AG04450 (cell line): ENCODE results near the gene CAMSAP2. TPM values are rescaled to one million over a fixed set of nuclear protein-coding genes. Genes with fewer than 3 reads are reported as not detected.

ENCODE experiments used
- CTCF ChIA-PET: fragments of 300-600, 350-600 bp; formaldehyde crosslinking; extraction: SDS; loops from one replicate; lab custom pipeline; 2022; ENCODE audit warnings: antibody characterized with exemption, inconsistent platforms; lab: Charles Lee
- POLR2A ChIA-PET: fragments of 350-600 bp; formaldehyde crosslinking; extraction: SDS; loops from one replicate; lab custom pipeline; 2021; ENCODE audit warnings: antibody characterized with exemption, inconsistent platforms; lab: Yijun Ruan, JAX
- DNase-seq: peaks from one replicate; pipeline ENCODE4 v3.0.0-alpha.2; 2011; ENCODE audit warnings: low read depth, low spot score
- H3K27ac ChIP-seq: one replicate; pipeline ENCODE4 v1.5.1; 2012; ENCODE audit warnings: low read depth, low read length, control low read depth
- H3K27me3 ChIP-seq: one replicate; pipeline ENCODE4 v1.6.0; 2012; ENCODE audit warnings: low read length; ENCODE audit not compliant: control insufficient read depth, insufficient read depth
- H3K4me3 ChIP-seq: 2 replicates; pipeline ENCODE4 v1.5.1; 2011; ENCODE audit warnings: mild to moderate bottlenecking, low read depth, low read length, control low read depth
- H3K9me3 ChIP-seq: 2 replicates; pipeline ENCODE4 v1.5.1; 2012; ENCODE audit warnings: low read length; ENCODE audit not compliant: control insufficient read depth, insufficient read depth
- CTCF ChIP-seq: IDR thresholded peaks from 2 replicates; pipeline ENCODE4 v1.5.1; 2011; ENCODE audit warnings: low read depth, low read length, control low read depth, inconsistent platforms
- polyA plus RNA-seq: library from polyadenylated mRNA; depleted of rRNA; stranded (reverse); fragments of >200 nt; gene quantifications from 2 replicates; pipeline ENCODE4 v1.2.3, GENCODE V29; 2011

CAMSAP2 gene
- polyA plus RNA-seq, 1 experiment, result 24.2 TPM

DNA sequence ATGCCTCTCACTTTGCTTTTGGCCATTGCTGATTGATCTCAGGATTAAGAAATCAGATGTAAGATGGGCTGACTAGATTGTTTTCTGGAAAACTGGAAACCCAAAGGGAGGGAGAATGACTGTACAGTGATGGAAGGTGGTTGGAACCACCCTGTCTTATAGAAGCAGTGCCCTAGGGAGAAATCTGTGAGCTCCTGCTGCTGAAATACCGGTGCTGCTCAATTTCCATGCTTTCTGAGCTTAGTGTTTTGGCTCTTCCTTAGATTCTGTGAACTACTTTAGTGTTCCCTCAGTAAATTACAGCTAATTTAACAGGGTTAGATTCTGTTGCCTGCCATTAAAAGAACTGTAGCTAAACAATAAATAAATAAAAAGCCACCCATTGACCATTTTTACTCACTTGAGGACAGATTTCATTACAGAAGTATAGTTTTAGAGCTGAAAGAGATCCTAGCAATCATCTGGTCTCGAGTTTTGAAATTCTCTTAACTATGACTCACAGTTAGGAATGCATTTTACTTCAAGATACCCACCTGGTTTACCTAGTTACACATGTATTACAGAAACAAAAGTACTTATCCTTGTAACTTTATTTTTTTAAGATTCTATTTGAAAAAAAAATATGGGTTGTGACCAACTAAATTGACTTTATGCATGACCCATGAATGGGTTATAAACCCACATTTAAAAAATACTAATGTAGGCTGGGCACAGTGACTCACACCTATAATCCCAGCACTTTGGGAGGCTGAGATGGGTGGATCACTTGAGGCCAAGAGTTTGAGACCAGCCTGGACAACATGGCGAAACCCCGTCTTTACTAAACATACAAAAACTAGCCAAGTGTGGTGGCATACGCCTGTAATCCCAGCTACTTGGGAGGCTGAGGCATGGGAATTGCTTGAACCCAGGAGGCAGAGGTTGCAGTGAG lies 33.2 kb downstream of the CAMSAP2 start:
- H3K9me3 ChIP-seq, result no peaks in the 10 kb centered on the region
- H3K4me3 ChIP-seq, result no peak overlapping the region
- ChIA-PET POLR2A (no interaction called here), CTCF (interaction anchor here (0.5 to 6.0 kb wide), 5 partner anchors 31 to 575 kb away, joined by 3 to 34 read pairs (median 3); no protein-coding TSS in a partner anchor)
- H3K27ac ChIP-seq, result no peak overlapping the region
- no peak for DNase-seq
- H3K27me3 ChIP-seq, result no peaks in the 10 kb centered on the region
- no peak for TF ChIP-seq CTCF

DNA sequence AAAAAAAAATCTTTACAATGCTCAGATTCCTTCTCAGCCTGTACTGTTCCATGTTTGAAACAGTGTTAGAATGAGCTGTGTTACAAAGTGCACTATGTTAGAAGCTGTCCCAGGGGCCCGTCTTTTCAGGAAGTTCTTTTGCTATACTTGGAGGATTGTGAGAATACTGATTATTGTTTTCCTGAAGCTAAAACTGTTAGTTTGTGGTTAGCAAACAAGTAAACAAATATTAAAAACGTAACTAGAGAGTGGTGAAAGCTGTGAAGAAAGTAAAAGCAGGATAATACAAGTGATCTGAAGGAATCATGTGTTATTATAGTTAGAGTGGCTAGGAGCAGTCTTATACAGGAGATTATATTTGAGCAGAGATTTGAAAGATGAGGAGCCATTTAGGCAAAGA lies 35.6 kb downstream of the CAMSAP2 start:
- Histone ChIP-seq H3K27ac (no peak overlapping the region), H3K27me3 (no peaks in the 10 kb centered on the region), H3K4me3 (no peak overlapping the region), H3K9me3 (no peaks in the 10 kb centered on the region)
- no peak for DNase-seq
- no peak for TF ChIP-seq CTCF
- ChIA-PET CTCF (interaction anchor here (1.0 to 6.0 kb wide), 3 partner anchors 12 to 152 kb away, joined by 3 to 34 read pairs (median 5); no protein-coding TSS in a partner anchor), POLR2A (interaction anchor here (0.6 to 1.6 kb wide), 3 partner anchors 8 to 1289 kb away, joined by 3 to 8 read pairs (median 3); partner anchors contain the start of gene CAMSAP2)

DNA sequence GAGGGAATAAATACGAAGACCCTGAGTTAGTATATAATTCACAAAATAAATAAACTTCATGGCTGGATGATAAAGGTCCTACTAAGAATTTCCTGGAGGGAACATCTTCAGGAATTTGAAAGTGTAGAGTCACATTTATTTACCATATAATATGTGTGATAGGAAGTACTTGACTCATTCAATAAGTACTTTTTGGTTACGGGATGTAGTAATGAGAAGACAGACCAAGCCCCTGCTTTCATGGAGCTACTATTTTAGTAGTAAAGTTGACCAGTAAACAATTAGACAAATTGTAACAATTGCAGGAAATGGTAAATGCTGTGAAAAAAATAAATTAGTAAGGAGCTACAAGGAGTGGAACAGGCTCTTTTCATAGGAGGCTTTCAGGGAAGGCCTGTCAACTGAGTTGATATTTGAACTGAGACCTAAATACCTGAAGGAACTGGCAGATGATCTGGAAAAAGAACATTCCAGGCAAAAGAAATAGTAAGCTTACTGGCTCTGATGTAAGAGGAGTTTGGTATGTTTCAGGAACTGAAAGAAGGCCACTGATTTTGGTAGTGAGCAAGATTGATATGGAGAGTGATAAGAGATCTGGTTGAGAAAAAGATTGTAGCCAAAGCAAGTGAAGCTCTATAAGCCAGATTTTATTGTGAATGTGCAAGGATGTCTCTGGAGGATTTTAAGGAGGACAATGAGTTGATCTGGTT lies 36.2 kb downstream of the CAMSAP2 start:
- Histone ChIP-seq H3K4me3 (no peak overlapping the region), H3K27ac (no peak overlapping the region), H3K27me3 (no peaks in the 10 kb centered on the region), H3K9me3 (no peaks in the 10 kb centered on the region)
- TF ChIP-seq CTCF, result no peak
- CTCF ChIA-PET, result interaction anchor here (0.7 to 6.0 kb wide), 5 partner anchors 9 to 153 kb away, joined by 3 to 34 read pairs (median 5); no protein-coding TSS in a partner anchor
- no peak for DNase-seq
- POLR2A ChIA-PET, result interaction anchor here (0.6 to 1.6 kb wide), 3 partner anchors 9 to 1289 kb away, joined by 3 to 8 read pairs (median 3); partner anchors contain the start of gene CAMSAP2

DNA sequence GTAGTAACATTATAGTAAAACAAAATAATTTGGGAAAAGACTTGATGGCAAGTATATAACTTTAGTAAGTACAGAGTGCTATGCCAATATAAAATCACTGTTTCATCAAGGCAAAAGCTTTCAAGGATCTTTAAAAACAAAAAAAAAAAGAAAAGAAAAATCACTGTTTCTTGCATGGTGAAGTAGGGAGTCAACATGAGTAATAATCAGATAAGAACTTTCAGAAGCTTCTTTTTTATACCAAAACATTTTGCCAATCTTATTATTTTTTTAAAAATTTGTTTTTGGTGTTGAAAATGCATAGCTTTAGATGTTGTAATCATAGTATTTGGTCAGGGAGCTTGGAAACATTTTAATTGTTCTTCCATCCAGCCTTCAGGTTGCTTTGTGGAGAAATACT lies 37.2 kb downstream of the CAMSAP2 start:
- TF ChIP-seq CTCF, result no peak
- no peaks in the 10 kb centered on the region for H3K9me3 ChIP-seq
- no peak overlapping the region for H3K27ac ChIP-seq
- H3K27me3 ChIP-seq, result no peaks in the 10 kb centered on the region
- no peak for DNase-seq
- CTCF ChIA-PET, result interaction anchor here (1.0 to 6.0 kb wide), 3 partner anchors 27 to 154 kb away, joined by 3 to 34 read pairs (median 10); no protein-coding TSS in a partner anchor
- no peak overlapping the region for H3K4me3 ChIP-seq
- POLR2A ChIA-PET, result interaction anchor here (0.7 to 1.6 kb wide), 2 partner anchors 10 to 25 kb away, joined by 3 to 8 read pairs; no protein-coding TSS in a partner anchor
